SU-DHL-6 (cell line): ENCODE measurements around the gene MAP1B.

Source experiments
- H2AFZ ChIP-seq: fragments of 200-600 bp; sonication (generic); 2 replicates; pipeline ENCODE4 v1.6.1; 2014; ENCODE audit warnings: low read depth, mild to moderate bottlenecking, moderate library complexity, mixed read lengths, antibody characterized with exemption, low read length; ENCODE audit not compliant: severe bottlenecking
- H3F3A ChIP-seq: fragments of 200-600 bp; shearing (Covaris generic); 2 replicates; pipeline ENCODE4 v1.6.0; 2016; ENCODE audit warnings: antibody characterized with exemption, mild to moderate bottlenecking; ENCODE audit not compliant: insufficient read depth
- H3K27ac ChIP-seq: fragments of 200-600 bp; sonication (generic); 2 replicates; pipeline ENCODE4 v1.5.1; 2016; ENCODE audit warnings: low read depth, mild to moderate bottlenecking, low read length, moderate library complexity, mixed read lengths
- H3K27me3 ChIP-seq: fragments of 200-600 bp; sonication (generic), shearing (Covaris generic); 2 replicates; pipeline ENCODE4 v1.6.0; 2014; ENCODE audit warnings: mild to moderate bottlenecking, low read length
- H3K36me3 ChIP-seq: fragments of 200-600 bp; sonication (generic); 2 replicates; pipeline ENCODE4 v1.6.1; 2014; ENCODE audit warnings: mild to moderate bottlenecking, low read length, mixed read lengths
- H3K4me2 ChIP-seq: fragments of 300-600, 200-600 bp; shearing (Covaris generic), sonication (generic); 2 replicates; pipeline ENCODE4 v1.6.0; 2014; ENCODE audit warnings: low read length, low read depth, mild to moderate bottlenecking; ENCODE audit not compliant: poor library complexity, severe bottlenecking
- H3K4me3 ChIP-seq: fragments of 200-600 bp; sonication (generic); 2 replicates; pipeline ENCODE4 v1.5.1; 2014; ENCODE audit warnings: antibody characterized with exemption, low read length, mild to moderate bottlenecking, mixed read lengths; ENCODE audit not compliant: insufficient read depth, poor library complexity, severe bottlenecking
- H3K79me2 ChIP-seq: fragments of 200-600 bp; sonication (generic); 2 replicates; pipeline ENCODE4 v1.6.1; 2014; ENCODE audit warnings: mild to moderate bottlenecking, low read length, moderate library complexity; ENCODE audit not compliant: insufficient read depth
- H3K9ac ChIP-seq: fragments of 200-600 bp; sonication (generic); 2 replicates; pipeline ENCODE4 v1.7.0; 2014; ENCODE audit warnings: mild to moderate bottlenecking, low read length
- H3K9me2 ChIP-seq: fragments of 200-600 bp; sonication (generic); replicated peaks from 2 replicates; pipeline ENCODE4 v1.6.1; 2014; ENCODE audit warnings: low read length; ENCODE audit not compliant: insufficient read depth
- H3K9me3 ChIP-seq: fragments of 200-600 bp; sonication (generic); 2 replicates; pipeline ENCODE4 v1.6.1; 2014; ENCODE audit warnings: low read length, mixed read lengths; ENCODE audit not compliant: insufficient read depth
- H4K20me1 ChIP-seq: fragments of 200-600 bp; sonication (generic); 2 replicates; pipeline ENCODE4 v1.6.1; 2014; ENCODE audit warnings: low read depth, mild to moderate bottlenecking, antibody characterized with exemption, low read length, moderate library complexity, mixed read lengths
- CTCF ChIP-seq: fragments of 200-600 bp; sonication (generic); IDR thresholded peaks from one replicate; pipeline ENCODE4 v1.5.1; 2017; ENCODE audit warnings: antibody characterized with exemption, mild to moderate bottlenecking, low read length, moderate library complexity; ENCODE audit not compliant: insufficient read depth, poor library complexity, severe bottlenecking
- EZH2phosphoT487 ChIP-seq: fragments of 200-600 bp; sonication (generic), shearing (Covaris generic); conservative IDR thresholded peaks from 2 replicates; pipeline ENCODE4 v1.6.1; 2018; ENCODE audit warnings: mild to moderate bottlenecking, antibody characterized with exemption, low read length, moderate library complexity, mixed read lengths

MAP1B gene

GRCh38 chr5:72251386-72251785 is 144.1 kb downstream of the MAP1B start:
- Histone ChIP-seq H4K20me1 (no peaks in the 10 kb centered on the region), H3K9ac (no peak overlapping the region), H3K27me3 (no peaks in the 10 kb centered on the region), H3K9me2 (no peaks in the 10 kb centered on the region), H3F3A (no peaks in the 10 kb centered on the region), H3K27ac (no peak overlapping the region), H3K79me2 (peaks cover 44% of the 10 kb centered on the region), H3K4me3 (no peak overlapping the region), H3K36me3 (peaks cover 6% of the 10 kb centered on the region; the same call in 1 of the 2 replicates), H3K4me2 (no peak overlapping the region), H3K9me3 (no peaks in the 10 kb centered on the region), H2AFZ (no peak overlapping the region)
- TF ChIP-seq EZH2phosphoT487 (no peak), CTCF (no peak)

- no peaks in the 10 kb centered on the region for H4K20me1 ChIP-seq
- TF ChIP-seq EZH2phosphoT487 (no peak), CTCF (no peak)
- H3K27me3 ChIP-seq: no peaks in the 10 kb centered on the region
- no peak overlapping the region for H3K27ac ChIP-seq
- H3K9ac ChIP-seq: no peak overlapping the region
- no peak overlapping the region for H3K4me2 ChIP-seq
- no peaks in the 10 kb centered on the region for H3F3A ChIP-seq
- H3K4me3 ChIP-seq: no peak overlapping the region
- no peak overlapping the region for H2AFZ ChIP-seq
- peaks cover 6% of the 10 kb centered on the region; the same call in 1 of the 2 replicates for H3K36me3 ChIP-seq
- no peaks in the 10 kb centered on the region for H3K9me2 ChIP-seq
- peaks cover 46% of the 10 kb centered on the region for H3K79me2 ChIP-seq
- H3K9me3 ChIP-seq: no peaks in the 10 kb centered on the region
Measured at GRCh38 chr5:72252008-72252407, 144.7 kb downstream of the MAP1B start.

- H3F3A ChIP-seq: no peaks in the 10 kb centered on the region
- H3K79me2 ChIP-seq: peaks cover 45% of the 10 kb centered on the region
- H3K27ac ChIP-seq: no peak overlapping the region
Measured at GRCh38 chr5:72252574-72253155, 145.4 kb downstream of the MAP1B start.

More at GRCh38 chr5:72252574-72253155, 145.4 kb downstream of the MAP1B start:
- Histone ChIP-seq H3K4me3 (no peak overlapping the region), H3K9me3 (no peaks in the 10 kb centered on the region), H2AFZ (no peak overlapping the region), H3K9me2 (no peaks in the 10 kb centered on the region), H4K20me1 (no peaks in the 10 kb centered on the region), H3K36me3 (peaks cover 11% of the 10 kb centered on the region), H3K9ac (no peak overlapping the region), H3K4me2 (no peak overlapping the region), H3K27me3 (no peaks in the 10 kb centered on the region)
- TF ChIP-seq EZH2phosphoT487 (no peak), CTCF (no peak)
